ENCODE measurements around the gene KIAA1671. TPM values are rescaled to one million over a fixed set of nuclear protein-coding genes. Genes with fewer than 3 reads are reported as not detected.
A peak's percentile ranks its signal among the peaks of the same experiment; 100 is the strongest.

KIAA1671 gene
- polyA plus RNA-seq, 1 donor from 2014 or later = 3.0 TPM

DNA sequence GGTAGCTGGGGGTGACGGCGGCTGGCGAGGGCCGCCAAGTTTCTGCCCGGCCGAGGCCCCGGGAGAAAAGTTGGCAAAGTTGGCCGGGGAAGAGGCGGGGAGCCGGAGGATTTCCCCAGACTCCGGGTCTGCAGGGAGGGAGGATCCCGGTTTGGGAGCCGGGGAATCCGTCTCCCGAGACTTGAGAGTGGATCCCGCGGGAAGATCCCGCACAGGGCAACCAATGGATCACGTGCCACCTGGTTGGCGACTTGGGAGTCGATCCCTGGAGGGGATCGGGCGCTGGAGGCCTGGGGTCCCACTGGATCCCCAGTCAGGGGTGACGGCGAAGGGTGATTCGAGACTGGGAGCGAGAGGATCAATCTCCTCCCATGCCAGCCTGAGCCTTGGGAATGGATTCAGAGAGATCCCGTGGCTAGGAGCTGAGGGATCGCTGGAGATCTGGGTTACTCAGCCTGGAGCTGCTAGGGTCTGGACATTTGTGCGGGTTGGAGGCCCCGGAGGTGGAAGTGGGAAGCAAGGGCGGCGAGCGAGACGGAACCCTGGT lies 394 bp downstream of the KIAA1671 start:
- TF ChIP-seq MXI1 (conservative IDR thresholded peaks at IDR 0.05; ENCODE audit: poor library complexity, severe bottlenecking) (peak; percentile 59), REST (IDR thresholded peaks at IDR 0.05; ENCODE audit: borderline replicate concordance) (no peak), EP300 (conservative IDR thresholded peaks at IDR 0.05; ENCODE audit: poor library complexity, severe bottlenecking) (no peak)
- peaks cover 12% of the 10 kb centered on the region for H3K27me3 ChIP-seq (ENCODE audit: insufficient read depth, low read depth, low read length)
- H3K79me2 ChIP-seq (replicated peaks; ENCODE audit: insufficient read depth, low read length) = no peaks in the 10 kb centered on the region
- no peaks in the 10 kb centered on the region for H4K20me1 ChIP-seq (ENCODE audit: insufficient read depth)
- peak overlapping the region; percentile 55 for H3K4me2 ChIP-seq (ENCODE audit: low read length)
- H3K9me3 ChIP-seq (ENCODE audit: low read length) = no peaks in the 10 kb centered on the region
- H3K4me3 ChIP-seq (ENCODE audit: low read length) = peak overlapping the region; percentile 91
- no peak overlapping the region for H3K27ac ChIP-seq (ENCODE audit: low read length)
- H3K9me2 ChIP-seq (ENCODE audit: insufficient read depth, low read length) = no peaks in the 10 kb centered on the region
- H2AFZ ChIP-seq (ENCODE audit: low read depth, low read length) = peak overlapping the region; percentile 33
- peak overlapping the region; percentile 67 for H3K9ac ChIP-seq (ENCODE audit: low read length)
- no peaks in the 10 kb centered on the region for H3F3A ChIP-seq (ENCODE audit: insufficient read depth, low read length, poor library complexity, severe bottlenecking)
- no peaks in the 10 kb centered on the region for H3K36me3 ChIP-seq (ENCODE audit: insufficient read depth, low read length)

GRCh38 chr22:24953384-24954113 lies 1.0 kb downstream of the KIAA1671 start:
- Histone ChIP-seq H3K9me2 (ENCODE audit: insufficient read depth, low read length) (no peaks in the 10 kb centered on the region), H3K27me3 (ENCODE audit: insufficient read depth, low read depth, low read length) (peaks cover 12% of the 10 kb centered on the region), H3K4me3 (ENCODE audit: low read length) (peak overlapping the region; percentile 91), H4K20me1 (ENCODE audit: insufficient read depth) (no peaks in the 10 kb centered on the region), H3K4me2 (ENCODE audit: low read length) (peak overlapping the region; percentile 55), H3K27ac (ENCODE audit: low read length) (no peak overlapping the region), H3K9me3 (ENCODE audit: low read length) (no peaks in the 10 kb centered on the region), H3K36me3 (ENCODE audit: insufficient read depth, low read length) (no peaks in the 10 kb centered on the region), H2AFZ (ENCODE audit: low read depth, low read length) (peak overlapping the region; percentile 33), H3K9ac (ENCODE audit: low read length) (peak overlapping the region; percentile 67), H3F3A (ENCODE audit: insufficient read depth, low read length, poor library complexity, severe bottlenecking) (no peaks in the 10 kb centered on the region), H3K79me2 (replicated peaks; ENCODE audit: insufficient read depth, low read length) (no peaks in the 10 kb centered on the region)
- TF ChIP-seq SMC3 (conservative IDR thresholded peaks at IDR 0.05; ENCODE audit: poor library complexity) (no peak), EZH2 (IDR thresholded peaks at IDR 0.05; ENCODE audit: borderline replicate concordance, insufficient read depth, low read length, poor library complexity, severe bottlenecking) (no peak), EP300 (conservative IDR thresholded peaks at IDR 0.05; ENCODE audit: poor library complexity, severe bottlenecking) (no peak), RAD21 (conservative IDR thresholded peaks at IDR 0.05) (no peak), MXI1 (conservative IDR thresholded peaks at IDR 0.05; ENCODE audit: poor library complexity, severe bottlenecking) (no peak), POLR2AphosphoS5 (IDR thresholded peaks at IDR 0.05) (no peak), TAF1 (IDR thresholded peaks at IDR 0.05; ENCODE audit: low read depth) (no peak), CTCF (IDR thresholded peaks at IDR 0.05; ENCODE audit: poor library complexity, severe bottlenecking) (no peak), REST (IDR thresholded peaks at IDR 0.05; ENCODE audit: borderline replicate concordance) (no peak)
